Activated CD4-positive, alpha-beta T cell treated with anti-CD3 and anti-CD28 coated beads, Interleukin-2, Interleukin-6, amounts not matched to agents 100 ng/mL and 50 ng/mL, durations not matched to agents 16 hours and 8 hours (primary cell): ENCODE measurements around the gene RYR2.
"Not testable (repeated sequence)": the region's sequence is repeated elsewhere in the genome, so short reads cannot be mapped to it uniquely, and the experiment has no call there.

Source experiments
- DNase-seq: peaks from one replicate; pipeline ENCODE4 v3.0.0-alpha.2; 2020

Gene RYR2

GRCh38 chr1:237281481-237281880 is 239.5 kb downstream of the RYR2 start:
- DNase-seq: no peak

GRCh38 chr1:237282208-237282783 is 240.3 kb downstream of the RYR2 start:
- DNase-seq: no peak

DNA sequence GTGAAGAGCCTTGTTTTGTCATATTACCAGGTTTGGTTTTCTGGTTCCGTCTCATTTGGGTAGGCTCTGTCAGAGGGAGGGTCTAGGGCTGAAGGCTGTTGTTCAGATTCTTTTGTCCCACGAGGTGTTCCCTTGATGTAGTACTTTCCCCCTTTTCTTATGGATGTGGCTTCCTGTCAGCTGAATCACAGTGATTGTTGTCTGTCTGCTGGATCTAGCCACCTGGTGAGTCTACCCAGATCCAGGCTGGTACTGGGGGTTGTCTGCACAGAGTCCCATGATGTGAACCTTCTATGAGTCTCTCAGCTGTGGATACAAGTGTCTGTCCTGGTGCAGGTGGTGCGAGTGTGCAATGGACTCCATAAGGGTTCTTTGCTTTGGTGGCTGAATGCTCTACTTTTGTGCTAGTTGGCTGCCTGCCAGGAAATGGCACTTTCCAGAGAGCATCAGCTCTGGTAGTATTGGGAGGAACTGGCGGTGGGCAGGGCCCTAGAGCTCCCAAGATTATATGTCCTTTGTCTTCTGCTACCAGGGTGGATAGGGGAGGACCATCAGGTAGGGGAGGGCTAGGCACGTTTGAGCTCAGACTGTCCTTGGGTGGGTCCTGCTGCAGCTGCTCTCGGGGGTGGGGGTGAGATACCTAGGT is 246.0 kb downstream of the RYR2 start:
- DNase-seq: no peak

DNA sequence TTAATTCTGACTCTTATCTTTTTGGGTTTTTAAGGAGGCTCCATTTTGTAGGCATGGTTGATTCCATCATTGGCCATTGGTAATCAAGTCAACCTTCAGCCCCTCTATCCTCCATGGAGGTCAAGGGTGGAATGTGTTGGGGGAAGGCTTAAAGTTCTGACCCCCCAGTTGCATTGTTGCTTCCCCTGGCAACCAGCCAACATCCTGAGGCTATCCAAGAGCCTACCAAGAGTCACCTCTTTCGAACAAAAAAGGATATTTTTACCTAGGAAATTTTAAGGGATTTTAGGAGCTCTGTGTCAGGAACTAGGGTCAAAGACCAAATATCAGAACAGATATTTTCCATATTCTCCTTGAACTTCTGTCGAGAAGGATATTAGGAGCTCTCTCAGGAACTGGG is 251.8 kb downstream of the RYR2 start:
- no peak for DNase-seq

DNA sequence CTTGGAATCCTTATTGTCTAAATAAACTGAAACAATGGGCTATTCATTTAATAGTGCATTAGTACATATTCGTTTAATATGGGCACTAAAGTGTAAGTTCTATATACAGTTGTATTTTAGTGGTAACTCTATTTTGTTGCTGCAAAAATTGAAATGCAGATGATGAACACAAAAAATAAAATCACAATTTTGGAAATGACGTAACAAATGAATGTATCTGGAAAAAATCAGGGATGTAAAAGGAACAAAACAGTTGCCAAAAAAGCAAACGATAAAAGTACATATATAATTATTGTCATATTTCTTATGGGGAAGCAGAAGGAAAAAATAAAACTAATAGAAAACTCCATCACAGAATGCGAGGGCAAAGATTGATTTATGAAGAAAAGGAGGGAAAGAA is 254.9 kb downstream of the RYR2 start:
- no peak for DNase-seq

- no peak for DNase-seq
Measured at GRCh38 chr1:237300642-237301041, 258.7 kb downstream of the RYR2 start.

GRCh38 chr1:237303929-237304328 is 261.9 kb downstream of the RYR2 start:
- peak; percentile 10 for DNase-seq

GRCh38 chr1:237306726-237307125 is 264.7 kb downstream of the RYR2 start:
- DNase-seq: peak; percentile 0

GRCh38 chr1:237309595-237310118 is 267.7 kb downstream of the RYR2 start:
- no peak for DNase-seq

DNA sequence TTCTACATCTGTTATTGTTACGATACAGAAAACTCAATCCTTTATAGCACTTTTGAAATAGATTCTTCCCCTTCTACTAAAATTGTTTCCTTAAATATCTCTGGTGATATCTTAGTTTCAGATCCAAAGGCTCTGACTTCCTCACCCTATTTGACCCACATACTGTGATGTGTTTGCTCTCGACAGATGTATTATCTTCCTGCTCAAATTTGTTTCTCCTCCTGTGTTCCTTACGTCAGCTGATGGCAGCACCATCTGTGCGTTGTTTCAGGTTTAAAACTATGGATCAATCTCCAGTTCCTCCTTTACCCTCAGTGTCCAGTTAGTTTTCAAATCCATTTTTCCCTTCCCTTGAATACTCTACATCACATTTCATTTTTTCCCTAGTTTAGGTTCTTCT is 274.4 kb downstream of the RYR2 start:
- no peak for DNase-seq

DNA sequence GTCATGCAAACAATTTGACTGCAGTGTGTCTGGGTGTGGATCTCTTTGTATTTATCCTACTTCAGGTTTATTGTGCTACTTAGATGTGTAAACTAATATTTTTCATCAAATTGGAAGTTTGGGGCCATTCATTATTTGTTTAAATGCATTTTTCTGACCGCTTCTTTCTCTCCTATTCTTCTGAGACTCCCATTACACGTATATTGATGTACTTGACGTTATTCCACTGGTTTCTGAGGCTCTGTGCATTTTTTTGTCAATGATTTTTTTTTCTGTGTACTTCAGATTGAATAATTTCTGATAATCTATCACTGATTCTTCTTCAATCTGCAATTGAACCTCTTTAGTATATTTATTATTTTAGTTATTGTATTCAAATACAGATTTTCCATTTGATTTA is 276.8 kb downstream of the RYR2 start:
- no peak for DNase-seq

DNA sequence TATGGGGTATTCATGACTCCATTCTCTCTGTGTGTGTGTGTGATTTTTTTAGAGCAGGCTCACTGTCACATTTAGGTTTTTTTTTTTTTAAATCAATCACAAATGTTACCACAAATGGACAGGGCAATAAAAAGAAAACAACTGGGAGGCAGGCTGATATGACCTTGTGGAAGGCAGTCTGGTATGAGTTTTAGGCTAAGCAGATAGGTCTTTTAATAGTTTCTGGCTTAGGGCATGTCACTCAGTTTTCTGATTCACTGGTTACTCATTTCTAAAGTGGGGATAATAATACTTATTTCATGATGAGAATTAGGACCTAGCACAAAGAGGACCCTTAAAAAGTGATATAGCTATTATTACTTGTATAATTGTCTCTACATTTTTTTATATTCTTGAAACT is 278.9 kb downstream of the RYR2 start:
- no peak for DNase-seq

DNA sequence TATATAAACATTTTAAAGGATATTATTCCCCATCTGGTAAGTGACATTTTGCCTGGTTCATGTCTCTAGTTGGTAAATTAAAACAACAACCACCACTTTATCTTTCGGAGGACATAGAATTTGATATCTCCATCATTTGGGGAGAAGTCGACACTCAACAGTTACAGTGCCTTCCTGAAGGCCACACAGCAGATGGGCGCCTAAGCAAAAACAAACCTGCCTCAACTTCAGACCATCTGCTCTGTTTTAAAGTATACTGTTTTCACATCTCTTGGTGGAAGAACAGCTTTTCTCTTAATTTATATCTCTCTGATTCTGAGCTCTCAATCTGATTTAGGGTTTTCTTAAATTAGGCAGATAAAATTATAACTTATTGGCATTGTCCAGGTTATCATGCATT is 282.2 kb downstream of the RYR2 start:
- no peak for DNase-seq

- DNase-seq: no peak
Measured at GRCh38 chr1:237327061-237327460, 285.1 kb downstream of the RYR2 start.

GRCh38 chr1:237340892-237341291 is 298.9 kb downstream of the RYR2 start:
- DNase-seq: no peak

GRCh38 chr1:237341391-237341790 is 299.4 kb downstream of the RYR2 start:
- DNase-seq: no peak

GRCh38 chr1:237342730-237343129 is 300.7 kb downstream of the RYR2 start:
- DNase-seq: no peak

GRCh38 chr1:237352747-237353146 is 310.8 kb downstream of the RYR2 start:
- no peak for DNase-seq

GRCh38 chr1:237353918-237354317 is 311.9 kb downstream of the RYR2 start:
- DNase-seq: no peak

- no peak for DNase-seq
Measured at GRCh38 chr1:237355022-237355421, 313.0 kb downstream of the RYR2 start.

- no peak for DNase-seq
Measured at GRCh38 chr1:237358555-237358954, 316.6 kb downstream of the RYR2 start.

DNA sequence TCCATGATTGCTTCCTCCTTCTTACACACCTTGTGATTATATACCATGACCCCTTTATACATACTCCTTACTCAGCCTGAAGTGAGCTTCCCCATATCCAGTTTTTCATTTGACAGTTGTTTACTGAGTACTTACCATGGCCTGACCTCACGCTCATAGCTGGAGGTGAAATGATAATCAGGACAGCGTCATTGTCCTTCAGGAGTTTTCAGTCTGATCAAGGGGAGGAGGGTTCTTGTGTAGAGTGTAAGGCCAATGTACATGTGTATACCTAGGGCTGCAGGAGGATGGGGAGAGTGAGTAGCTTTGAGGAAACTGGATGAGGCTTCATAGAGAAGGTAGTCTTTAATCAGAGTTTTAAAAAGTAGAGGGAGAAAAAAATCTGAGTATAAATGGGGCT is 325.8 kb downstream of the RYR2 start:
- no peak for DNase-seq

DNA sequence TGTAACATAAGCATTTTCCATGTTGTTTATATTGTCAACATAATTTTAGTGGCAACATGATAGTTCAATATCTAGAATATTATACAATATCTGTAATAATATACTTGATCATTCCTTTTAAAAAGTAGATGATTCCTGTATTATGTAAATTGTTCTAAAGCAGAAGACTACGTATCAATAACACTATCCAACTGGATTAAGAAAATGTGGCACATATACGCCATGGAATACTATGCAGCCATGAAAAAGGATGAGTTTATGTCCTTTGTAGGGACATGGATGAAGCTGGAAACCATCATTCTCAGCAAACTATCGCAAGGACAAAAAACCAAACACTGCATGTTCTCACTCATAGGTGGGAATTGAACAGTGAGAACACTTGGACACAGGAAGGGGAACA is 329.5 kb downstream of the RYR2 start:
- not testable (repeated sequence) for DNase-seq

GRCh38 chr1:237383791-237384190 is 341.8 kb downstream of the RYR2 start:
- peak; percentile 1 for DNase-seq

- DNase-seq: no peak
Measured at GRCh38 chr1:237384213-237384612, 342.2 kb downstream of the RYR2 start.
